Right atrium auricular region (tissue), 2 donors: ENCODE results near the gene CHMP5. TPM values are rescaled to one million over a fixed set of nuclear protein-coding genes. Genes with fewer than 3 reads are reported as not detected.

Source experiments
- DNase-seq: peaks from one replicate; pipeline ENCODE4 v3.0.0-alpha.2; 2019; ENCODE audit warnings: low spot score
- H3K27ac ChIP-seq, 2 donors: fragments of 200-600 bp; sonication (generic); 1 replicate in 1 of 2; 2 replicates in 1 of 2; pipeline ENCODE4 v1.5.1; 2016 to 2019
- H3K27me3 ChIP-seq, 2 donors: fragments of 200-600 bp; sonication (generic); one replicate each; pipeline versions ENCODE4 v1.5.1 to v1.6.0; 2017 to 2019
- H3K36me3 ChIP-seq: fragments of 200-600 bp; sonication (generic); one replicate; pipeline ENCODE4 v1.5.1; 2016
- H3K4me1 ChIP-seq, 2 donors: fragments of 200-600 bp; sonication (generic); one replicate each; pipeline versions ENCODE4 v1.5.1 to v1.6.0; 2017 to 2019
- H3K4me3 ChIP-seq, 2 donors: fragments of 200-600 bp; sonication (generic); 1 replicate in 1 of 2; 2 replicates in 1 of 2; pipeline ENCODE4 v1.5.1; 2017 to 2019; ENCODE audit warnings: mild to moderate bottlenecking in 1 of 2, moderate library complexity in 1 of 2
- H3K9me3 ChIP-seq, 2 donors: fragments of 200-600 bp; sonication (generic); one replicate each; pipeline ENCODE4 v1.5.1; 2019
- total RNA-seq, 2 donors: library from RNA; depleted of rRNA; stranded (reverse); fragments of >200 nt; gene quantifications; one replicate each; pipeline ENCODE4 v1.1.0, GENCODE V29; 2016
- TF ChIP-seq, protein P1 (sequence below), 2 donors: fragments of 200-600 bp; sonication (generic); IDR thresholded peaks; one replicate each; pipeline ENCODE4 v1.5.1; 2019; ENCODE audit warnings: antibody characterized with exemption in 2 of 2

CHMP5 gene
- total RNA-seq, 2 donors from 2014 or later, result 44.0 to 51.1 TPM

DNA sequence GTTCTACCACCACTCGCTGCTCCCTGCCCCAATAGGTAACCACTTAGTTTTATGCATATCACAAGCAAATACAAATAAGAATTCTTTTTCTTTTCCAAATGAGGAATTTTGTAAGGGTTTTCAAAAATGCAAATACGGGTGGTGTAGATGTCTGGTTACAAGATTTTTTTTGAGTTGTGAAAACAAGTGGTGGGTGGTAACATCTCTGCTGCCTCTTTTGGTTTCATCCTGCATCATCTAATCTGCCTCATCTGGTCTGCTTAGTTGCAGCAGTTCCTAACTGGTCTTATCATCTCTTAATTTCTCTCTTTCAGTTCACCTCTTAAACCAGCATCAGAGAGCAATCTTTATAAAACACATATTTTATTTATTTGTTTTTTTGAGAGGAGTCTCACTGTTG lies 30.7 kb downstream of the CHMP5 start:
- Histone ChIP-seq H3K27me3 (no peaks in the 10 kb centered on the region), H3K4me3 (no peak overlapping the region), H3K27ac (no peak overlapping the region), H3K4me1 (peaks cover 0 to 70% of the 10 kb centered on the region in 2 donors), H3K9me3 (no peaks in the 10 kb centered on the region), H3K36me3 (peaks cover 50% of the 10 kb centered on the region)
- DNase-seq, result no peak
- TF ChIP-seq, protein P1, sequence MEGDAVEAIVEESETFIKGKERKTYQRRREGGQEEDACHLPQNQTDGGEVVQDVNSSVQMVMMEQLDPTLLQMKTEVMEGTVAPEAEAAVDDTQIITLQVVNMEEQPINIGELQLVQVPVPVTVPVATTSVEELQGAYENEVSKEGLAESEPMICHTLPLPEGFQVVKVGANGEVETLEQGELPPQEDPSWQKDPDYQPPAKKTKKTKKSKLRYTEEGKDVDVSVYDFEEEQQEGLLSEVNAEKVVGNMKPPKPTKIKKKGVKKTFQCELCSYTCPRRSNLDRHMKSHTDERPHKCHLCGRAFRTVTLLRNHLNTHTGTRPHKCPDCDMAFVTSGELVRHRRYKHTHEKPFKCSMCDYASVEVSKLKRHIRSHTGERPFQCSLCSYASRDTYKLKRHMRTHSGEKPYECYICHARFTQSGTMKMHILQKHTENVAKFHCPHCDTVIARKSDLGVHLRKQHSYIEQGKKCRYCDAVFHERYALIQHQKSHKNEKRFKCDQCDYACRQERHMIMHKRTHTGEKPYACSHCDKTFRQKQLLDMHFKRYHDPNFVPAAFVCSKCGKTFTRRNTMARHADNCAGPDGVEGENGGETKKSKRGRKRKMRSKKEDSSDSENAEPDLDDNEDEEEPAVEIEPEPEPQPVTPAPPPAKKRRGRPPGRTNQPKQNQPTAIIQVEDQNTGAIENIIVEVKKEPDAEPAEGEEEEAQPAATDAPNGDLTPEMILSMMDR (IDR thresholded peaks at IDR 0.05), result no peak

DNA sequence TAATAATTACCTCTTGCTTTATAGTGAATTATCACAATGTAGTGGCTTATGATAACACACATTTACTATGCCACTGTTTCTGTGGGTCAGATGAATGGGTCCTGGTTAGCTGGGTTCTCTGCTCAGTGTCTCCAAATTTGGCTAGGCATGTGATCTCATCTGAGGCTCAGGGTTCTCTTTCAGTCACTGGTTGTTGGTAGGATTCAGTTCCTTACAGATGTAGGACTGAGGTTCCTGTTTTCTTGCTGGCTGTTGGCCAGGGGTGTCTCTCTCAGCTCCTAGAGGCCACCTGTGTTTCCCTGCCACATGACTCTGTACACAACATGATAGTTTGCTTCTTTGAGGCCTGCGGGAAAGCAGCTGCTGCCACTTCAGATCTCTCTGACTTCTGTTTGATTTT lies 32.6 kb downstream of the CHMP5 start:
- Histone ChIP-seq H3K36me3 (peaks cover 67% of the 10 kb centered on the region), H3K9me3 (no peaks in the 10 kb centered on the region), H3K27ac (no peak overlapping the region), H3K4me1 (peaks cover 0 to 61% of the 10 kb centered on the region in 2 donors), H3K4me3 (no peak overlapping the region), H3K27me3 (no peaks in the 10 kb centered on the region)
- TF ChIP-seq, protein P1 (IDR thresholded peaks at IDR 0.05), result no peak
- DNase-seq, result no peak

DNA sequence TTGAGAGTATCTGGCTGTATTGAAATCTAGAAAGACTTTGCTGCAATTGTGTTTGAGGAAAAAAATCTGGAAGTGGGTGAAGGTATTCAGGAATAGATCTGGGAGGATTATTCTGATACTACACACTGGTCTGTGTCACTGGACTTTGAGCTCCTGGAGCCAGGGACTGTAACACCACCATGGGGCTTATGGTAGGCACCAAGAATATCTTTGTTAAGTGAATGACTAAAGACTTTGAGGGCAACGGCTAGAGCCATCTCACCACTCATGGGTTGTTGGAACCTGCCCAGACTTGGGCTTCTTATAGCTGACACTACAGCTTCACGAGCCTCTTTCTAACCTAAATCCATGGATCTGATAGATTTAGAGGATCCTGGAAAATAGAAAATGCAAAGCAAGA lies 35.7 kb downstream of the CHMP5 start:
- no peak for DNase-seq
- Histone ChIP-seq H3K36me3 (peaks cover 87% of the 10 kb centered on the region), H3K4me1 (peaks cover 0 to 44% of the 10 kb centered on the region in 2 donors), H3K27ac (peak overlapping the region in 1 of 2 donors; percentile 34), H3K27me3 (no peaks in the 10 kb centered on the region), H3K4me3 (no peak overlapping the region), H3K9me3 (no peaks in the 10 kb centered on the region)
- TF ChIP-seq, protein P1 (IDR thresholded peaks at IDR 0.05), result no peak

DNA sequence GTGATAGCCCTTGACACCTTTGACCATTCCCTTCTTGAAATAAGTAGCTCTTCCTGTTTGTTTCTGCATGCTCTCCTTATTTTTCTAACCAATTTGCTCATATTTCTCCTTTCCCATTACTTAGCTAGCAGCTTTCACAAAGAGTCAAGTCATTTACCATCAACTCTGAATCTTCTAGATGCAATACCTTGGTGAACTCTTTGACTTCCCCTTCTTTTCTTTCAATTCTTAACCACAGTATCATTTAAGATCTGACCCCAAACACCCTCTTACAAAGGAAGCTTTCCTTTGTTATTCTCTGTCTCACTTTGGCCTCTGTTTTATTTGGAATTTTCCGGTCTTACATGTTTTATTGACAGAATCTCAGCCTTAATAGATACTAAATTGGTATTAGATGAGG lies 39.5 kb downstream of the CHMP5 start:
- no peak for DNase-seq
- H3K4me3 ChIP-seq, result no peak overlapping the region

DNA sequence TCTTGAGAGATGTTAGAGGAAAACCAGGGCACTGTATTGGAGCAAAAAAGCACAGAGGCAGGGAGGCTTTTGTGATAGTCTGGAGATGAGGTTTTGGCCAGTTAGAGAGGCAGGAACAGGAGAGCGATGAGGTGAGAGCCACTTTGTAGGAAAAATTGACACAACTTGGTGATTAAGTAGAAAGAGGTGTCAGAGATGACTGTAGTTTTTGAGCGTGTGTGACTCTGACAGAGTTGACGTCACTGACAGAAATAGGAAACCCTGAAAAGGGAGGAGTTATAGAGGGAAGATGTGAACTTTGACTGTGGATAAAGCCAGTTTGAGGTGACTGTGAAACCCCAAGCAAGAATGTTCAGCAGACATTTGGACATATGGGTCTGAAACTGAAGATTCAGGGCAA lies 41.2 kb downstream of the CHMP5 start:
- H3K9me3 ChIP-seq, result no peaks in the 10 kb centered on the region
- TF ChIP-seq, protein P1 (IDR thresholded peaks at IDR 0.05), result no peak
- peaks cover 100% of the 10 kb centered on the region for H3K36me3 ChIP-seq
- no peak overlapping the region for H3K27ac ChIP-seq
- H3K4me1 ChIP-seq, result peaks cover 0 to under 1% of the 10 kb centered on the region in 2 donors
- DNase-seq, result no peak
- no peaks in the 10 kb centered on the region for H3K27me3 ChIP-seq
- no peak overlapping the region for H3K4me3 ChIP-seq

More for the DNA sequence above, 39.5 kb downstream of the CHMP5 start:
- TF ChIP-seq, protein P1 (IDR thresholded peaks at IDR 0.05), result no peak
- Histone ChIP-seq H3K9me3 (no peaks in the 10 kb centered on the region), H3K36me3 (peaks cover 92% of the 10 kb centered on the region), H3K27ac (no peak overlapping the region), H3K27me3 (no peaks in the 10 kb centered on the region), H3K4me1 (peaks cover 0 to 11% of the 10 kb centered on the region in 2 donors)

DNA sequence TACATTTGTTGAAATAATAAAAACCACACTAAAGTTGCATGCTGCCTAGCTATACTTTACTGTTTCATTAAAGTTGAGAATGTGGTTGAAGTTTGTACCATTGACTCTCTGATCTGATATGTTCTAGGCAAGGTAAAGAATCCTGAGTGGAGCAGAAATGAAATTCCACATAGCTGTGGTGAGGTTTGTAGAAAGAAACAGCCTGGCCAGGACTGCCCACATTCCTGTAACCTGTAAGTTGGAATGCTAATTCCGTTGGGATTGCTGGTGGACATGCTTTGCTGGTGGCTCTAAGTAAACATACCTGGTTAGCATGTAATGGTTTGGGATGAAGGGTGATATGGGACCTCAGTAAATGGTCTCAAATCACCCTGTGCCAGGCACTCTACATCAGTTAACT lies 42.2 kb downstream of the CHMP5 start:
- H3K27me3 ChIP-seq, result no peaks in the 10 kb centered on the region
- no peak overlapping the region for H3K27ac ChIP-seq
- no peak overlapping the region for H3K4me3 ChIP-seq
- TF ChIP-seq, protein P1 (IDR thresholded peaks at IDR 0.05), result no peak
- no peak for DNase-seq
- peaks cover 100% of the 10 kb centered on the region for H3K36me3 ChIP-seq
- no peaks in the 10 kb centered on the region for H3K4me1 ChIP-seq
- no peaks in the 10 kb centered on the region for H3K9me3 ChIP-seq
